Measurements from ENCODE around the gene ACTA1. TPM values are rescaled to one million over a fixed set of nuclear protein-coding genes. Genes with fewer than 3 reads are reported as not detected.

Gene ACTA1
- total RNA-seq, 1 donor from 2014 or later: 19.0 TPM

DNA sequence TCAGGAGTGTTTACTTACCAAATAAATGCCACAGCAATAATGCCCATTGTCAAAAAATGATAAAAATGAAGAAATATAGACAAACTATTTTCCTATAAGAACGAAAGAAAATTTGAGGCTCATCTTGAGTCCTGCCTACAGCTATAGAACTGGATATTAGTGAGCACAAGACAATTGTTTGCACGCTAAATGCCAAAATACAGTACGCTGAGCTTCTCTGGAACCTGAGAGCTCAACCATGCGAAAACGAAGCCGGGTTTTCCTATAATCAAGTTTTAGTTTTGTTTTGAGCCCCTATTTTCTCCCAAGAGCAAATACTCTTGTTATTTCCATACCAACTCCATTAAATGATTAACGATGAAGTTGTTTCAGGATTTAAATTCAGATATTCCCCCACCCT is 49.1 kb downstream of the ACTA1 start:
- Histone ChIP-seq H3K4me1 (ENCODE audit: insufficient read depth, low read length) (peaks cover 4% of the 10 kb centered on the region), H3K27ac (ENCODE audit: low read depth, low read length) (no peak overlapping the region), H3K9ac (ENCODE audit: low read length) (no peak overlapping the region), H3K27me3 (ENCODE audit: insufficient read depth, low read length) (no peaks in the 10 kb centered on the region), H2AFZ (ENCODE audit: low read depth, low read length) (no peak overlapping the region), H3K4me3 (ENCODE audit: insufficient read depth, low read depth, low read length) (no peak overlapping the region), H3K79me2 (ENCODE audit: insufficient read depth, low read length) (no peaks in the 10 kb centered on the region), H3K9me3 (ENCODE audit: insufficient read depth, low read depth, low read length) (no peaks in the 10 kb centered on the region), H3K36me3 (ENCODE audit: insufficient read depth, low read length) (no peaks in the 10 kb centered on the region), H3K4me2 (ENCODE audit: low read length) (no peak overlapping the region), H4K20me1 (ENCODE audit: insufficient read depth, low read length) (no peaks in the 10 kb centered on the region)
- Mint-ChIP-seq H3K4me1 (ENCODE audit: low read depth, unreplicated experiment) (peaks cover 13% of the 10 kb centered on the region), H3K27ac (ENCODE audit: unreplicated experiment) (no peak overlapping the region), H3K27me3 (ENCODE audit: low read depth, unreplicated experiment) (peaks cover 14% of the 10 kb centered on the region), H3K36me3 (ENCODE audit: low read depth, unreplicated experiment) (no peaks in the 10 kb centered on the region), H3K9me3 (ENCODE audit: unreplicated experiment) (peaks cover 3% of the 10 kb centered on the region), H3K4me3 (ENCODE audit: unreplicated experiment) (no peak overlapping the region)
- DNase-seq (ENCODE audit: low read depth) (no peak), FAIRE-seq (no peak)
- TF ChIP-seq EZH2 (IDR thresholded peaks at IDR 0.05; ENCODE audit: insufficient read depth, low read length): no peak
- TF ChIP-seq, protein P1, sequence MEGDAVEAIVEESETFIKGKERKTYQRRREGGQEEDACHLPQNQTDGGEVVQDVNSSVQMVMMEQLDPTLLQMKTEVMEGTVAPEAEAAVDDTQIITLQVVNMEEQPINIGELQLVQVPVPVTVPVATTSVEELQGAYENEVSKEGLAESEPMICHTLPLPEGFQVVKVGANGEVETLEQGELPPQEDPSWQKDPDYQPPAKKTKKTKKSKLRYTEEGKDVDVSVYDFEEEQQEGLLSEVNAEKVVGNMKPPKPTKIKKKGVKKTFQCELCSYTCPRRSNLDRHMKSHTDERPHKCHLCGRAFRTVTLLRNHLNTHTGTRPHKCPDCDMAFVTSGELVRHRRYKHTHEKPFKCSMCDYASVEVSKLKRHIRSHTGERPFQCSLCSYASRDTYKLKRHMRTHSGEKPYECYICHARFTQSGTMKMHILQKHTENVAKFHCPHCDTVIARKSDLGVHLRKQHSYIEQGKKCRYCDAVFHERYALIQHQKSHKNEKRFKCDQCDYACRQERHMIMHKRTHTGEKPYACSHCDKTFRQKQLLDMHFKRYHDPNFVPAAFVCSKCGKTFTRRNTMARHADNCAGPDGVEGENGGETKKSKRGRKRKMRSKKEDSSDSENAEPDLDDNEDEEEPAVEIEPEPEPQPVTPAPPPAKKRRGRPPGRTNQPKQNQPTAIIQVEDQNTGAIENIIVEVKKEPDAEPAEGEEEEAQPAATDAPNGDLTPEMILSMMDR (IDR thresholded peaks at IDR 0.05; ENCODE audit: insufficient read depth, low read depth, low read length): no peak

DNA sequence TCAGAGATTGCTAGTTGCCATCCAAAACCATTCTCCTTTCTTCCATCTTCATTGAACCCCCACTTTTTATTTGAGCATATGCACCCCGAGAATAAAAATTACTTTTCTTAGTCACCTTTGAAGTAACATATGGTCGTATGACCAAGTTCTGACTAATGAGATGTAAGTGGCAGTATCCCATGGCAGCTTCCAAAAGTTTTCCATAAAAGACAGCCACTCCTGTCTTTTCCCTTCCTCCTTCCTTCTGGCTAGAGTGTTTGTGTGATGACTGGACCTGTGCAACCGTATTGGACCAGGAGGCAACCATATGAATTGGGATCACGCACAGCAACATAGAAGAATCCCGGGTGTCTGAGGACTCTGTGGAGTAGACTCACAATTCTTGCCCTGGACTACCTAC is 49.9 kb downstream of the ACTA1 start:
- no peaks in the 10 kb centered on the region for H4K20me1 ChIP-seq (ENCODE audit: insufficient read depth, low read length)
- no peak overlapping the region for H3K27ac Mint-ChIP-seq (ENCODE audit: unreplicated experiment)
- H3K79me2 ChIP-seq (ENCODE audit: insufficient read depth, low read length): no peaks in the 10 kb centered on the region
- H3K27me3 ChIP-seq (ENCODE audit: insufficient read depth, low read length): no peaks in the 10 kb centered on the region
- H3K9me3 ChIP-seq (ENCODE audit: insufficient read depth, low read depth, low read length): no peaks in the 10 kb centered on the region
- H3K27ac ChIP-seq (ENCODE audit: low read depth, low read length): no peak overlapping the region
- FAIRE-seq (no peak), DNase-seq (ENCODE audit: low read depth) (no peak)
- H3K4me3 ChIP-seq (ENCODE audit: insufficient read depth, low read depth, low read length): no peak overlapping the region
- no peak overlapping the region for H2AFZ ChIP-seq (ENCODE audit: low read depth, low read length)
- H3K4me1 Mint-ChIP-seq (ENCODE audit: low read depth, unreplicated experiment): peaks cover 7% of the 10 kb centered on the region
- peaks cover 4% of the 10 kb centered on the region for H3K4me1 ChIP-seq (ENCODE audit: insufficient read depth, low read length)
- H3K27me3 Mint-ChIP-seq (ENCODE audit: low read depth, unreplicated experiment): peaks cover 16% of the 10 kb centered on the region
- no peaks in the 10 kb centered on the region for H3K36me3 Mint-ChIP-seq (ENCODE audit: low read depth, unreplicated experiment)
- TF ChIP-seq, protein P1 (IDR thresholded peaks at IDR 0.05; ENCODE audit: insufficient read depth, low read depth, low read length): no peak
- no peak for TF ChIP-seq EZH2 (IDR thresholded peaks at IDR 0.05; ENCODE audit: insufficient read depth, low read length)
- H3K4me2 ChIP-seq (ENCODE audit: low read length): no peak overlapping the region
- H3K4me3 Mint-ChIP-seq (ENCODE audit: unreplicated experiment): no peak overlapping the region
- H3K9ac ChIP-seq (ENCODE audit: low read length): no peak overlapping the region
- no peaks in the 10 kb centered on the region for H3K36me3 ChIP-seq (ENCODE audit: insufficient read depth, low read length)
- H3K9me3 Mint-ChIP-seq (ENCODE audit: unreplicated experiment): no peaks in the 10 kb centered on the region

DNA sequence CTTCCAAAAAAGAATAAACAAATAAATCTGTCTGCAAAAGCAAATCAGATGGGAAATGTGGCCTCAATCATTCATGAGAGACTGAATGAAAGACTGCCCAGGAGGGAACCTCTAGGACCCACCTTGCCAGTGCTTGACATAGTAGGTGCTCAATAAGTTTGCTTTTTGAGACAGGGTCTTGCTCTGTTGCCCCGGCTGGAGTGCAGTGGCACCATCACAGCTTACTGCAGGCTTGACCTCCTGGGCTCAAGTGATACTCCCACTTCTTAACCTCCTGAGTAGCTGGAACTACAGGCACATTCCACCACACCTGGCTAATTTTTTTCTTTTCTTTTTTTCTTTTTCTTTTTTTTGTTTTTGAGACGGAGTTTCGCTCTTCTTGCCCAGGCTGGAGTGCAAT is 50.7 kb downstream of the ACTA1 start:
- Histone ChIP-seq H3K27ac (ENCODE audit: low read depth, low read length) (no peak overlapping the region), H3K27me3 (ENCODE audit: insufficient read depth, low read length) (no peaks in the 10 kb centered on the region), H3K9me3 (ENCODE audit: insufficient read depth, low read depth, low read length) (no peaks in the 10 kb centered on the region), H3K79me2 (ENCODE audit: insufficient read depth, low read length) (no peaks in the 10 kb centered on the region), H3K36me3 (ENCODE audit: insufficient read depth, low read length) (no peaks in the 10 kb centered on the region), H3K4me3 (ENCODE audit: insufficient read depth, low read depth, low read length) (no peak overlapping the region), H3K4me1 (ENCODE audit: insufficient read depth, low read length) (no peaks in the 10 kb centered on the region), H2AFZ (ENCODE audit: low read depth, low read length) (no peak overlapping the region), H4K20me1 (ENCODE audit: insufficient read depth, low read length) (no peaks in the 10 kb centered on the region), H3K4me2 (ENCODE audit: low read length) (no peak overlapping the region), H3K9ac (ENCODE audit: low read length) (no peak overlapping the region)
- FAIRE-seq (no peak), DNase-seq (ENCODE audit: low read depth) (no peak)
- Mint-ChIP-seq H3K4me3 (ENCODE audit: unreplicated experiment) (no peak overlapping the region), H3K4me1 (ENCODE audit: low read depth, unreplicated experiment) (peaks cover 3% of the 10 kb centered on the region), H3K9me3 (ENCODE audit: unreplicated experiment) (no peaks in the 10 kb centered on the region), H3K27ac (ENCODE audit: unreplicated experiment) (no peak overlapping the region), H3K27me3 (ENCODE audit: low read depth, unreplicated experiment) (peaks cover 16% of the 10 kb centered on the region), H3K36me3 (ENCODE audit: low read depth, unreplicated experiment) (no peaks in the 10 kb centered on the region)
- TF ChIP-seq EZH2 (IDR thresholded peaks at IDR 0.05; ENCODE audit: insufficient read depth, low read length): no peak
- TF ChIP-seq, protein P1 (IDR thresholded peaks at IDR 0.05; ENCODE audit: insufficient read depth, low read depth, low read length): no peak

Other genes with a start within 250 kb of the ACTA1 start
- 55.0 and 58.6 TPM in 2 replicates for gene RAB4A, start 163.0 kb downstream of the ACTA1 start, total RNA-seq
- 7.6 and 8.0 TPM in 2 replicates for gene CCSAP, start 91.0 kb downstream of the ACTA1 start, total RNA-seq
- 34.4 and 35.1 TPM in 2 replicates for gene NUP133, start 74.2 kb upstream of the ACTA1 start, total RNA-seq
- 16.4 and 19.7 TPM in 2 replicates for gene ABCB10, start 124.6 kb upstream of the ACTA1 start, total RNA-seq
- gene TAF5L, start 192.0 kb upstream of the ACTA1 start, total RNA-seq: 23.5 and 26.7 TPM in 2 replicates
- 9.5 and 9.7 TPM in 2 replicates for gene URB2, start 192.2 kb upstream of the ACTA1 start, total RNA-seq

Data from astrocyte (in vitro differentiated cells and primary cell).